ENCODE measurements around the gene LRRC75A.

DNA sequence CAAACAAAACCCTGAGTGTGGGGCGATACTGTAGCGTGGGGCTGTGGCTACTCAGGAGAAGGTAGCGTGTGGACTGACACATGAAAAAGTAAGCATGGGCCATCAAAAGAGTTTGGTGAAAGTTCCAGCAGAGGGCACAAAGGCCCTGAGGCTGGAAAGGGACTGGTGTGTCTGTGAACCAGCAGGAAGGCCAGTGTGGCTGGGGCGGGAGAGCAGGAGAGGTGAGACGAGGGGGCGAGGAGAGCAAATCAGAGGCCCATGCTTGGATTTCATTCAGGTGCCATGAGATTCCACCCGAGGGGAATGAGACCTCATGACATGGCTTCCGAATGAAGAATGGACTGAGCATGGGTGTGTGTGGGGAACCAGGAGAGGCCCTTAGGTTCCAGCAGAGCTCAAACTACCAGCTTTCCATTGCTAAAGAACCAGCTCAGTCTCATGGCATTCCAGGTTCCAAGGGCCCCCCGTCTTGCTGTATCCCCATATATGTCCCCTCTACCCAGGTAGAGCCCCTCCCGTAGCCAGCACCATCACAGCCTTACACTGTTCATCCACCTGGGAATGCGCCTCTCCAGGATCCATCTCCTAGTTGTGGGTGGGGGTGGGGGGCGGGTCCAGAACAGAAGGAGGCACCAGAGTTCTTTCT, 45.5 kb downstream of the LRRC75A start:
- no peak for TF ChIP-seq TEAD4 (IDR thresholded peaks at IDR 0.05)
- TF ChIP-seq EP300 (IDR thresholded peaks at IDR 0.05; ENCODE audit: borderline replicate concordance) = no peak
- TF ChIP-seq RAD21 (IDR thresholded peaks at IDR 0.05; ENCODE audit: low read depth) = no peak

All from Ishikawa (cell line).